HL-60/S4 (cell line): ENCODE results near the gene KLK7.
"Not testable (repeated sequence)": the region's sequence is repeated elsewhere in the genome, so short reads cannot be mapped to it uniquely, and the experiment has no call there.

Experiments used
- in situ Hi-C: fragments of 300-500 bp; cut with MboI; formaldehyde crosslinking; loops from 2 replicates; pipeline ENCODE4 v1.14.3; 2022; ENCODE audit warnings: low sequenced_read_pairs

Gene KLK7

GRCh38 chr19:50978772-50979390 lies 4.8 kb downstream of the KLK7 start:
- in situ Hi-C loops = no loop called here

GRCh38 chr19:50977626-50978025 lies 6.1 kb downstream of the KLK7 start:
- in situ Hi-C loops = no loop called here

- in situ Hi-C loops = no loop called here
Measured at GRCh38 chr19:50975766-50976165, 8.0 kb downstream of the KLK7 start.

GRCh38 chr19:50974702-50975556 lies 8.8 kb downstream of the KLK7 start:
- in situ Hi-C loops = no loop called here

GRCh38 chr19:50972795-50973376 lies 10.8 kb downstream of the KLK7 start:
- in situ Hi-C loops = no loop called here

GRCh38 chr19:50969810-50970209 lies 13.9 kb downstream of the KLK7 start:
- in situ Hi-C loops = not testable (repeated sequence)

- in situ Hi-C loops = no loop called here
Measured at GRCh38 chr19:50969413-50969760, 14.3 kb downstream of the KLK7 start, which contains the start of gene KLK6. KLK6 (minus strand) TSS chr19:50969591; CDS start chr19:50968104, 1,487 bp downstream.

GRCh38 chr19:50968716-50969412 lies 14.9 kb downstream of the KLK7 start:
- in situ Hi-C loops = no loop called here

GRCh38 chr19:50967929-50968715 lies 15.6 kb downstream of the KLK7 start:
- in situ Hi-C loops = no loop called here

- in situ Hi-C loops = no loop called here
Measured at GRCh38 chr19:50964266-50964665, 19.5 kb downstream of the KLK7 start.

- in situ Hi-C loops = no loop called here
Measured at GRCh38 chr19:50963381-50963780, 20.3 kb downstream of the KLK7 start.

- in situ Hi-C loops = no loop called here
Measured at GRCh38 chr19:50962245-50962644, 21.5 kb downstream of the KLK7 start.

- in situ Hi-C loops = no loop called here
Measured at GRCh38 chr19:50959731-50960500, 23.8 kb downstream of the KLK7 start.

- in situ Hi-C loops = no loop called here
Measured at GRCh38 chr19:50957587-50957986, 26.1 kb downstream of the KLK7 start.

- in situ Hi-C loops = no loop called here
Measured at GRCh38 chr19:50952910-50953309, 30.8 kb downstream of the KLK7 start, which contains the start of gene KLK5. KLK5 (minus strand) TSS chr19:50953038; CDS start chr19:50952657, 381 bp downstream.

- in situ Hi-C loops = no loop called here
Measured at GRCh38 chr19:50949861-50950260, 33.9 kb downstream of the KLK7 start.

GRCh38 chr19:50947123-50947522 lies 36.6 kb downstream of the KLK7 start:
- in situ Hi-C loops = no loop called here

GRCh38 chr19:50944795-50945194 lies 38.9 kb downstream of the KLK7 start:
- in situ Hi-C loops = no loop called here

GRCh38 chr19:50943074-50943828 lies 40.5 kb downstream of the KLK7 start:
- in situ Hi-C loops = no loop called here
